ENCODE results near the gene HOXC9.

The HOXC9 gene

DNA sequence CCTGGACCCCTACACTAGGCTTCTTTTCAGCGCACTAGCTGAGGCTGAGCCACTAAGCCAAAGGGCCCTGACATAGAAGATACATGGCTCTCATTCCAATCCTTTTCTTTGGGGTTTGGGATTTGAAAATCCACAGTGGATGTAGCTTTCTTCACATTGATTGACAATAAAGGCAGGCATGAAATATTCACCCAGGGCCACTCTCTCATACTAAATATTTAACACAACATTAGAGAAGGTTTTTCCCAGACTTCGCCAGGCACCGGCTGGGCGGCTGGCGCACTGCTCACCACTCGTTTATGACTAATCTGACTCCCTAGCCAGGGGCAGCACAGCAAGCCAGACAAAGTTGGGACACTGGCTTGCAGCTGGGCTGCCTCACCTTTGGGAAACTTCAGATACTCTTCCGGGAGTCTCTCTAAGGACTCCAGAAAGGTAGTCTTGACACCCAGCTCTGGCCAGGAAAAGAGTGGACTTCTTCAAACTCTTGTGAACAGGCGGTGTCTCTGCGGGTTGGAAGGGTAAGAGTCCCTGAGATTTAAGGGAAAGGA lies 27.7 kb upstream of the HOXC9 start:
- Histone ChIP-seq H3K4me1 (ENCODE audit: control insufficient read depth, insufficient read depth, low read length) (peaks cover 14% of the 10 kb centered on the region), H3K9ac (ENCODE audit: low read length in 2 of 2) (no peak overlapping the region), H3K36me3 (ENCODE audit: control insufficient read depth in 2 of 2, insufficient read depth in 2 of 2, low read length in 2 of 2) (no peaks in the 10 kb centered on the region), H3K9me3 (ENCODE audit: control insufficient read depth in 2 of 2, low read length in 2 of 2) (no peaks in the 10 kb centered on the region), H3K4me3 (ENCODE audit: low read length in 2 of 2) (no peak overlapping the region), H3K27me3 (ENCODE audit: control insufficient read depth in 1 of 2, insufficient read depth in 2 of 2, low read length in 2 of 2) (peaks cover 88 to 98% of the 10 kb centered on the region in 2 donors), H3K27ac (ENCODE audit: low read length) (no peak overlapping the region)

DNA sequence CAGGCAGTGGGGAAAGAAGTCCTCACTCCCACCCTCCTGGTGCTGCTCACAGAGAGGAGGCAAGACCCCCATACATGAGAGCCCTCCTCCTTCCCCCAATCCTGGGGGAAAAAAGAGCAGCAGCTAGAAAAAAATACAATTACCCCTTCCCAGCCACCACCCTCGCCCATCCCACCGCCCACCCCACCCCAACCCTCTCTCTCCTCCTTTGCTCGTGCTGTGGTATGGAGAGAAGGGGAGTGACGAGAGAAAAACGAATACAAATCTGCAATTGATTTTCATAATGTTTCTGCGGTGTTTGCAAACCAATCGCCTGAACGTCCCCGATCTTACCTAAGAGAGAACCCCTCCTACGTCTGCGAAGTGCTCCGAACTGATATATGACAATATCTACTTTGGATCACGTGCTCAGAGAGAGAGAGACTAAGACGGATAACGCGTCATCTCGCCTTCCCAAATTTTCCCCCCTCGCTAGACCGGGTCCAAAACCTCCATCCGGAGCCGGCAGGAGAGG lies 27.2 kb upstream of the HOXC9 start, which contains the start of gene HOXC11:
HOXC11 (plus strand) TSS at position 405 of the 514 bp plus-strand sequence. CDS start 116 bp downstream, outside the sequence.
- Histone ChIP-seq H3K27me3 (ENCODE audit: control insufficient read depth in 1 of 2, insufficient read depth in 2 of 2, low read length in 2 of 2) (peaks cover 88 to 98% of the 10 kb centered on the region in 2 donors), H3K4me3 (ENCODE audit: low read length in 2 of 2) (no peak within 1 kb of the TSS), H3K9ac (ENCODE audit: low read length in 2 of 2) (no peak within 1 kb of the TSS), H3K4me1 (ENCODE audit: control insufficient read depth, insufficient read depth, low read length) (peaks cover 14% of the 10 kb centered on the region), H3K36me3 (ENCODE audit: control insufficient read depth in 2 of 2, insufficient read depth in 2 of 2, low read length in 2 of 2) (no peaks in the 10 kb centered on the region), H3K27ac (ENCODE audit: low read length) (no peak within 1 kb of the TSS), H3K9me3 (ENCODE audit: control insufficient read depth in 2 of 2, low read length in 2 of 2) (no peaks in the 10 kb centered on the region)

DNA sequence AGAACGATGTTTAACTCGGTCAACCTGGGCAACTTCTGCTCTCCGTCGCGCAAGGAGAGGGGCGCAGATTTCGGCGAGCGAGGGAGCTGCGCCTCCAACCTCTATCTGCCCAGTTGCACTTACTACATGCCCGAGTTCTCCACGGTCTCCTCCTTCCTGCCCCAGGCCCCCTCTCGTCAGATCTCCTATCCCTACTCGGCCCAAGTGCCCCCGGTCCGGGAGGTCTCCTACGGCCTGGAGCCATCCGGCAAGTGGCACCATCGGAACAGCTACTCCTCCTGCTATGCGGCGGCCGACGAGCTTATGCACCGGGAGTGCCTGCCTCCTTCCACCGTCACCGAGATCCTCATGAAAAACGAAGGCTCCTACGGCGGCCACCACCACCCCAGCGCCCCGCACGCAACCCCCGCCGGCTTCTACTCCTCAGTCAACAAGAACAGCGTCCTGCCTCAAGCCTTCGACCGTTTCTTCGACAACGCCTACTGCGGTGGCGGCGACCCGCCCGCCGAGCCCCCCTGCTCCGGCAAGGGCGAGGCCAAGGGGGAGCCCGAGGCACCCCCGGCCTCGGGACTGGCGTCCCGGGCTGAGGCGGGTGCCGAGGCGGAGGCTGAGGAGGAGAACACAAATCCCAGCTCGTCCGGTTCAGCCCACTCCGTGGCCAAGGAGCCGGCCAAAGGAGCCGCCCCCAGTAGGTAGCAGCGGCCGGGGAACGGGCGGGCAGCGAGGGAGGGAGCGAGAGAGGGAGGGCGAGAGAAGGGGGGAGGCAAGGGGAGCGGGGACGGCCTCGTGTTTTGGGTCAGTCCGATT lies 26.5 kb upstream of the HOXC9 start:
- no peaks in the 10 kb centered on the region for H3K36me3 ChIP-seq (ENCODE audit: control insufficient read depth in 2 of 2, insufficient read depth in 2 of 2, low read length in 2 of 2)
- no peak overlapping the region for H3K9ac ChIP-seq (ENCODE audit: low read length in 2 of 2)
- H3K27me3 ChIP-seq (ENCODE audit: control insufficient read depth in 1 of 2, insufficient read depth in 2 of 2, low read length in 2 of 2): peaks cover 86 to 96% of the 10 kb centered on the region in 2 donors
- H3K4me1 ChIP-seq (ENCODE audit: control insufficient read depth, insufficient read depth, low read length): peaks cover 14% of the 10 kb centered on the region
- no peak overlapping the region for H3K27ac ChIP-seq (ENCODE audit: low read length)
- no peaks in the 10 kb centered on the region for H3K9me3 ChIP-seq (ENCODE audit: control insufficient read depth in 2 of 2, low read length in 2 of 2)
- no peak overlapping the region for H3K4me3 ChIP-seq (ENCODE audit: low read length in 2 of 2)

DNA sequence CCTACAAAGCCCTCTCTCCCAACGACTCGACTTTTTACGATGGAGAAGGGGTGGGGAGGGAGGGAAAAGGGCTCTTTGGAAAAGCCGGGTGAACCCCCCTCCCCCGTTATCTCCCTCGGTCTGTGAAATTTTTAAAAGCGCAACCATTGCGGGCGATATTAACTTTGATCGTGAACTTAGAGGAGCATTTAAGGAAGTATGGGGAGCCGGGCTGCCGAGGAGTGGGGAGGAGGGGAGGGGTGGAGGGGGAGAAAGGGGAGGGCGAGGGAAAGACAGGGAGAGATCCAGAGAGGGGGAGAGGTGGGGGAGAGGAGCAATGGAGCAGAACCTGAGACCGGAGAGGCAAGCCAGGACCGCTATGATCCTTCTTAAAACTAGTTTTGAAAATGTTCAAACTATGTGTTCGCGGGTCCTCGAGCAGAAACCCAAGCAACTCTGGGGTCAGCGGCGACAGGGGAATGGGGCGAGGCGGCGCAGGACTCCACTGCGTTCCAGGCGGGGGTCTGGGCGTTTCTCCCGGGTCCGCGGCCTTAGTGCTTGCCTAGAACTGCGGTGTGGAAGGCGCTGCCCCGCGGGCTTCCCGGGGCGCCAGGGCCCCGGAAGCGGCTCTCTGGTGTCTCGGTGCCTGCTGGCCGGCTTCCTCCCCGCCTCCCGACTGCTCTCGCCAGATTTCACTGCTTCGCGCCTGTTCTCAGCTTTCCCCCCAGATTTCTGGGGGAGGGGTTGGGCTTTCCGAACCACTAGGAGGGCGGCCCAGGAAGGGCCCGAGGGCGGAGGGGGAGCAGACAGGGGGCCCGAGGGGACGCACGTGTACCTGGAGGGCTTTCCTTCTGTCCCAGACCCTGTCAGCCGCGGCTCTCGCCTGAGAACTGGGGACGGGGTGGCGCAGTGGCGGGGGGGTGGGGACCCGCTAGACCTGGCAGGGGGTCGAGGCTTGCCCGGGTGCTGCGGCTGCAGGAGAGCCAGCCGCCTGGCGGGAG lies 25.6 kb upstream of the HOXC9 start, which contains the start of gene HOTAIR:
HOTAIR (minus strand) TSS at position 871 of the 980 bp plus-strand sequence.
- H3K4me1 ChIP-seq (ENCODE audit: control insufficient read depth, insufficient read depth, low read length): peaks cover 14% of the 10 kb centered on the region
- no peaks in the 10 kb centered on the region for H3K36me3 ChIP-seq (ENCODE audit: control insufficient read depth in 2 of 2, insufficient read depth in 2 of 2, low read length in 2 of 2)
- no peak within 1 kb of the TSS for H3K9ac ChIP-seq (ENCODE audit: low read length in 2 of 2)
- peak within 1 kb of the TSS in 1 of 2 donors; percentile 49 for H3K4me3 ChIP-seq (ENCODE audit: low read length in 2 of 2)
- H3K27ac ChIP-seq (ENCODE audit: low read length): no peak within 1 kb of the TSS
- H3K9me3 ChIP-seq (ENCODE audit: control insufficient read depth in 2 of 2, low read length in 2 of 2): no peaks in the 10 kb centered on the region
- H3K27me3 ChIP-seq (ENCODE audit: control insufficient read depth in 1 of 2, insufficient read depth in 2 of 2, low read length in 2 of 2): peaks cover 86 to 96% of the 10 kb centered on the region in 2 donors

DNA sequence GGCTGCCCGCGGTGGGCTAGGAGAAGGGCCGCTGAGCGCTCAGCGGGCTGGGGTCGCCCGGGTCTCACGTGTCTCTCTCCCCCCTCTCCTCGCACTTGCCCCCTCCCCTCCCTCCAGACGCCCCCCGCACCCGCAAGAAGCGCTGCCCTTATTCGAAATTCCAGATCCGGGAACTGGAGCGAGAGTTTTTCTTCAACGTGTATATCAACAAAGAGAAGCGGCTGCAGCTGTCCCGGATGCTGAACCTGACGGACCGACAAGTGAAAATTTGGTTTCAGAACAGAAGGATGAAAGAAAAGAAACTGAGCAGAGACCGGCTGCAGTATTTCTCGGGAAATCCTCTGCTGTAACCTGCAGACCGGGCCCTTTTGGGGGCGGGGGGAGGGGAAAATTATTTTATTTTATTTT lies 24.9 kb upstream of the HOXC9 start:
- Histone ChIP-seq H3K27me3 (ENCODE audit: control insufficient read depth in 1 of 2, insufficient read depth in 2 of 2, low read length in 2 of 2) (peaks cover 86 to 96% of the 10 kb centered on the region in 2 donors), H3K27ac (ENCODE audit: low read length) (no peak overlapping the region), H3K4me3 (ENCODE audit: low read length in 2 of 2) (no peak overlapping the region), H3K36me3 (ENCODE audit: control insufficient read depth in 2 of 2, insufficient read depth in 2 of 2, low read length in 2 of 2) (no peaks in the 10 kb centered on the region), H3K4me1 (ENCODE audit: control insufficient read depth, insufficient read depth, low read length) (peaks cover 14% of the 10 kb centered on the region), H3K9me3 (ENCODE audit: control insufficient read depth in 2 of 2, low read length in 2 of 2) (no peaks in the 10 kb centered on the region), H3K9ac (ENCODE audit: low read length in 2 of 2) (no peak overlapping the region)

DNA sequence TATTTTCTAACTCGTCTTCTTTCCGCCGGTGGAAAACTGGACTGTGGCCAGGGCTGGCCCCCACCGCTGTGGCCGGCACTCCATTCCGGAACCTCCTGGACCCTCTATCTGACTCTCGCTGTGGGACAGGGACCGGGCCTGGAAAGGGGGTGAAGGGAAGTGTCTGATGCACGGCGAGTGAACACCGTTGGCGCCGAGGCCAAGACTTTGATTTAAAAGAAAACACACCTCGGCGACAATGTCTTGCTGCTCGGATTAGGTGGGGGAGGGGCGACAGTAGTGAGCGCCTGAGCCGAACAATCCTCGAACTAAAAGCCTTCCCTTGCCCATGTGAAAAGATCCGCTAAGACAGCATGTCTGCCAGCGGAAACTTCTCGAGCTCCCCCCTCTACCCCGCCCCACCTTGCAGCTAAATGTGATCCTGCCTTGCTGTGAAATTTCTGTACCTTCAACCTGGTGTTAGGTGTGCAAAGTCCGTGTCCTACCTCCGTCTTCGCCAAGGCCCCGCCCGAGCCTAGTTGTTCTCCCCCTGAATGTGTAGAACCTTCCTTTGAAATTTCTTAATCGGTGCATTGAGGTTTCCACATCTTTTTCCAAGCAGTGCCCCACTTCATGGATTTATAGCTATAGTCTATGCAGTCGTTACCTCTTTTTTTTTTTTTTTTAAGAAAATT lies 24.3 kb upstream of the HOXC9 start:
- Histone ChIP-seq H3K4me1 (ENCODE audit: control insufficient read depth, insufficient read depth, low read length) (peaks cover 14% of the 10 kb centered on the region), H3K9me3 (ENCODE audit: control insufficient read depth in 2 of 2, low read length in 2 of 2) (no peaks in the 10 kb centered on the region), H3K36me3 (ENCODE audit: control insufficient read depth in 2 of 2, insufficient read depth in 2 of 2, low read length in 2 of 2) (no peaks in the 10 kb centered on the region), H3K4me3 (ENCODE audit: low read length in 2 of 2) (peak overlapping the region in 1 of 2 donors; percentile 40), H3K27ac (ENCODE audit: low read length) (no peak overlapping the region), H3K27me3 (ENCODE audit: control insufficient read depth in 1 of 2, insufficient read depth in 2 of 2, low read length in 2 of 2) (peaks cover 83 to 93% of the 10 kb centered on the region in 2 donors), H3K9ac (ENCODE audit: low read length in 2 of 2) (no peak overlapping the region)

DNA sequence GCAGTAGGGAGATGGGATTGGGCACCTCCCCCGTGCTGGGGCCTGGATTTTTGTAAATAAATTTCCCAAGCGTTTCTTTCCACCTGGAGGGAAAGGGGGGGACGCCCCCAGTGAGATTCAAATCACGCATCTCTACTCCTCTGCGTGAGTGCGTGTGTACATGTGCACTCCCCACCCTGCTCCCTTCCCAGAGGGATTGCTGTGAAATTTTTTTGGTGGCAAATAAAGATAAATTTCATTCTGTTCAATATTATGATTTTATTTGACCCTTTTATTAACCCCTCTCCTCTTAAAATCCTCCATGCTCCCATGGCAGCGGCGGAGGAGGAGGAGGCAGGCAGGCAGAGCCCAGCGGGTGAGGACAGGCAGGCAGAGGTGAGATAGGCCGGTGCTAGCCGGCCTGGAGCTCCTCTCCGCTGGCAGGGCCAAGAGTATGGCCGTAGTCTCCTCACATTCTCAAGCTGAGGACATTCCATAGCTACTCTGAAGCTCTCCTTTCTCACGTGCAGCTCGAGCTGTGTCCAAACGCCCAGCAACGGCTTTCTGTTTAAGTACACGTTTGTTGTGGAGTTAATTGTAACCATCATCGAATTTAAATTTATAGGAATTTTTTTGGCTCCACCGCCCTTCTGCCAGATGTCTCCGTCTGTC lies 23.7 kb upstream of the HOXC9 start:
- Histone ChIP-seq H3K9me3 (ENCODE audit: control insufficient read depth in 2 of 2, low read length in 2 of 2) (no peaks in the 10 kb centered on the region), H3K27ac (ENCODE audit: low read length) (no peak overlapping the region), H3K4me3 (ENCODE audit: low read length in 2 of 2) (no peak overlapping the region), H3K36me3 (ENCODE audit: control insufficient read depth in 2 of 2, insufficient read depth in 2 of 2, low read length in 2 of 2) (no peaks in the 10 kb centered on the region), H3K27me3 (ENCODE audit: control insufficient read depth in 1 of 2, insufficient read depth in 2 of 2, low read length in 2 of 2) (peaks cover 83 to 93% of the 10 kb centered on the region in 2 donors), H3K4me1 (ENCODE audit: control insufficient read depth, insufficient read depth, low read length) (peaks cover 14% of the 10 kb centered on the region), H3K9ac (ENCODE audit: low read length in 2 of 2) (no peak overlapping the region)

DNA sequence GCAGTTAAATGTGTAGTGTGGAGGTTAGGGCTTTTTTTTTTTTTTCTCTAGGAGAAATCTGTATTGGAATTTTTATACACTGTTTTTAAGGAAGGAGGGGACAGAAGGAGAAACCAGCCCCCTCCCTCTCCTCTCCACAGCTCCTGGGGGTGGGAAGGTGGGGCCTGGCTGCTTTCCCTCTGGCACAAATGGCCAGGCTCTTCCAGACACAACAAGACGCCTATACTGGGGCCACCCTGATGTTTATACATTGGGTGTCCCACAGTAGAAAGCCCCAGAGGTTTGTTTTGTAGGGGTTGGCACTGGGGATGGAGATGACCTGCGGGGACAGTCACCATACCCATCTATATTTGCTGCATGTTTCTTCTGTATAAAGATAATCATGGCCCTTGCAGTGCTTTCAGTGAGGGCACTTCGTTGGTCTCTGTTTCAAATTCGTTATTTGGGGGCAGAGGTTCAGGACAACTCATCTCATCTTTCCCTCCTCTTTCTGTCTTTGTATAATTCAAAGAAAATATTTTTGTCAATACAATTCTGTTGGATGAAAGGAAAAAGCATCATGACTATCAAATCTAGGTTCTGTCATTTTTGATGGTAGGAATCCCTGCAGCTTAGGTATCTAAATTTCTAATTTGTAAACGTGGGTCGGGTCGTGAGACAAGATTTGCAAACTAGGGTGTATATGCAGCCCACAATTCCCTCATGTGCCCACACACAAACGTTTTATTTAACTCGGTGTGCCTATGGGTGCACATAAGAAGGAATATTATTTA lies 23.0 kb upstream of the HOXC9 start:
- no peaks in the 10 kb centered on the region for H3K36me3 ChIP-seq (ENCODE audit: control insufficient read depth in 2 of 2, insufficient read depth in 2 of 2, low read length in 2 of 2)
- H3K27ac ChIP-seq (ENCODE audit: low read length): no peak overlapping the region
- H3K4me1 ChIP-seq (ENCODE audit: control insufficient read depth, insufficient read depth, low read length): peaks cover 14% of the 10 kb centered on the region
- H3K4me3 ChIP-seq (ENCODE audit: low read length in 2 of 2): no peak overlapping the region
- peaks cover 82 to 92% of the 10 kb centered on the region in 2 donors for H3K27me3 ChIP-seq (ENCODE audit: control insufficient read depth in 1 of 2, insufficient read depth in 2 of 2, low read length in 2 of 2)
- no peak overlapping the region for H3K9ac ChIP-seq (ENCODE audit: low read length in 2 of 2)
- no peaks in the 10 kb centered on the region for H3K9me3 ChIP-seq (ENCODE audit: control insufficient read depth in 2 of 2, low read length in 2 of 2)

All from stomach smooth muscle (tissue), 2 donors.